Renal pelvis (tissue), 4 donors: ENCODE results near the gene CASKIN2. TPM values are rescaled to one million over a fixed set of nuclear protein-coding genes. Genes with fewer than 3 reads are reported as not detected.
A peak's percentile ranks its signal among the peaks of the same experiment; 100 is the strongest.
"Not testable (repeated sequence)": the region's sequence is repeated elsewhere in the genome, so short reads cannot be mapped to it uniquely, and the experiment has no call there.

Experiments
- DNase-seq: peaks from one replicate; pipeline ENCODE4 v3.0.0-alpha.2; 2013
- polyA plus RNA-seq, 3 donors: library from polyadenylated mRNA; unstranded; fragments of 120-200 nt; gene quantifications; one replicate each; pipeline ENCODE4 v1.2.1, GENCODE V29; 2013; ENCODE audit not compliant: insufficient read length in 3 of 3

CASKIN2 gene
- polyA plus RNA-seq, 3 donors, result 27.8 to 32.8 (median 32.7) TPM

DNA sequence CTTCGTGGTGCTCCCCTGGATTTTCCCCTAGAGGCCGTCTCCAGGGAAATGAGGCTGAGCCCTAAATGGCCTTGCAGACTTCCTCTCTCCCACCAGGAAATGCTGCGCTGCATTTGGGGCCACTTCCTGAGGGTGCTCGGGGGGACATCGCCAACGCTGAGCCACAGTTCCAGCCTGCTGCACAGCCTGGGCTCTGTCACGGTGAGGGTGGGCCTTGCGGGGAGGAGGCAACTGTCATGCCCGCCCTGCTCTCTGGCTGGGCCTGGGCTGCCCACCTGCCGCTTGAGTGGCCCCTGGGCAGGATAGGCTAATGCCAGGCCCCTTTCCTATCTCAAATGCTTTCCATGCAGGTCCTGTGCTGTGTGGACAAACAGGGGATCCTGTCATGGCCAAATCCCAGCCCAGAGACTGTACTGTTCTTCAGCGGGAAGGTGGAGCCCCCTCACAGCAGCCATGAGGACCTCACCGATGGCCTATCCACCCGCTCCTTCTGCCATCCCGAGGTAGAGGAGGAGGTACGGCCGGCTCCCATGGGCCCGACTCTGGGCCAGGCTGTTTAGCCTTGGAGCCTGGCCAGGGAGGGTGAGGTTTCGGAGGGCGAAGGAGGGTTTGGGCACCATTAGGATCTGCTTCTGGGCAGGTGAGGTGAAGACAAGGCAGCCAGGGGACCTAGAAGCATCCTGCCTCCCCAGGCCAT is 24.2 kb downstream of the CASKIN2 start:
- DNase-seq, result no peak

GRCh38 chr17:75490173-75490743 is 25.1 kb downstream of the CASKIN2 start:
- no peak for DNase-seq

- no peak for DNase-seq
These were observed 25.8 kb downstream of the CASKIN2 start for GRCh38 chr17:75489511-75489955.

DNA sequence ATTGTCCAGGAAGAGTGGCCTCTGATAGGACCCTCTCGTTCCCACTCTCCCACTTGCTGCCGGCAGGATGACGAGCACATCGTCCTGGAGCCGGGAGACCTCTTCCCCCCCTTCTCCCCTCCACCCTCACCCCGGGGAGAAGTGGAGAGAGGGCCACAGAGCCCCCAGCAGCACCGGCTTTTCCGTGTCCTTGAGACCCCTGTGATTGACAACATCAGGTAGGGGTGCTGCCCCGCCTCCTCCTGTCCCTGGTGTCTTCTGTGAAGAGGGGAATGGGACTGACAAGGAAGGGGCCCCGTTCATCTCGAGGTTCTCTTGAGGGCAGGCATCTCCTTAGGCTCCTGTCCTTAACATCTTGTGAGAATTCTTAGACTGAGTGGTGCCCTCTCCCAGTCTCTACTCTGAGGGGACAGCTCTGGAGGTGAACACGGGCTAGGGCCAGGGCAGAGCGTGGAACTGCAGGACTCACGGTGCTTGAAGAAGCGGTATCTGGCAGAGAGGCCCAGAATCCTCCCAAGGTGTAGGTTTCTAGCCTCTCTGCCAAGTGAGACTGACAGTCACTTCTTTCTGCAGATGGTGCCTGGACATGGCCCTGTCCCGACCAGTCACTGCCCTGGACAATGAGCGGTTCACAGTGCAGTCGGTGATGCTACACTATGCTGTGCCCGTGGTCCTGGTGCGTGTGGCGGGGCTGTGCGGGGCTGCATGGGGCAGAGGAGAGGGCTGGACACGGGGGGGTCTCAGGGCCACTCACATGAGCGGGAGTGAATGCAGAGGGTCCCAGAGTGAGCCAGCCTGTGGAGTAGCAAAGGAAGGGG is 26.4 kb downstream of the CASKIN2 start:
- DNase-seq, result no peak

DNA sequence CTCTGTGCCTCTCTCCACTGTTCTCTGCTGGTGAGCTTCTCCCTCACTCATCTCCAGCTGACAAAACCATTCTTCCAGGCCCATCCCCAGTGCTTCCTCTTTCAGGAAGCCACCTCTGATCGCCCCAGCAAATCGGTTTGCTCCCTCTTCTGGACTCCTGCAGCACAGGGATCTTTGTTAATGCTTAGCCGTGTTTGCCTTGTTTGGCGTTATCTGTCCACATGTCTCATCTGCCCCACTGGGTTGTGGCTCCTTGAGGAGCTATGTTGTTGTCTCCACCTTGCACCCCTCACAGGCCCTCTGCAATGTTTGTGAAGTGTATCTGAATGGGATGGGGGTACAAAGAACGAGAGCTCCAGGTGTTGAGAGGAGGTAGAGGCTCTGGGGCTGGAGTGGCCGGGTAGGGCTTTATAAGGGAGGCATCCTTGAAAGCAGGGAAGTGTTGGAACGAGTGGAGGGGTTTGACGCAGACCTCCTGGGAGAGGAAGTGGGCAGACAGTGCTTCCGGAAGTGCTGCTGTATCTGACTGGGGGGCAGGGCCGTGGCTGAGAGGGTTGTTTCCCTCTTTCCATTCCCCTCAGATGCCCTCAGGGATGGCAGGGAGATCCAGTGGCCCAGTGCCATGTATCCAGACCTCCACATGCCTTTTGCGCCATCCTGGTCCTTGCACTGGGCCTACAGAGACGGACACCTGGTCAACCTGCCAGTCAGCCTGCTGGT is 27.8 kb downstream of the CASKIN2 start:
- DNase-seq, result no peak

DNA sequence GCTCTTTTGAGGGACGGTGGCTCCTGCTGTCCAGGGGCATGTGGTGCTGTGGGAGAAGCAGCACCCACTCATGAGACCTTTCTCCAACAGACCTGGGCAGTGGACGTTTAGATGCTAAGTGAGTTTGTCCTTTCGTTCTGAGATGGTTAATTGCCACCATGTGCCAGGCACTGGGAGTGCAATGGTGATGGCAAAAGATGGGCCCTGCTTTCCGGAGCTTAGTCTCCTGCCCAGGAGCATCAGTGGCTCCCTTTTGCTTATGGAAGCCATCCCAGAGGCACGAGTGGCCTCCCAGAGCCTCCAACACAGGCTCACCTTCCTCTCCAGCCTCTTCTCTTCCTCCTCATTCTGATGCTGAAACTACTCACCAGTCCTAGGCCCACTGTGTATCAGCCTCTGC is 28.4 kb downstream of the CASKIN2 start:
- no peak for DNase-seq

- DNase-seq, result no peak
These were observed 29.2 kb downstream of the CASKIN2 start for GRCh38 chr17:75486151-75486550.

- DNase-seq, result no peak
These were observed 29.6 kb downstream of the CASKIN2 start for GRCh38 chr17:75485688-75486087.

GRCh38 chr17:75482098-75482942 is 33.0 kb downstream of the CASKIN2 start:
- DNase-seq, result no peak

DNA sequence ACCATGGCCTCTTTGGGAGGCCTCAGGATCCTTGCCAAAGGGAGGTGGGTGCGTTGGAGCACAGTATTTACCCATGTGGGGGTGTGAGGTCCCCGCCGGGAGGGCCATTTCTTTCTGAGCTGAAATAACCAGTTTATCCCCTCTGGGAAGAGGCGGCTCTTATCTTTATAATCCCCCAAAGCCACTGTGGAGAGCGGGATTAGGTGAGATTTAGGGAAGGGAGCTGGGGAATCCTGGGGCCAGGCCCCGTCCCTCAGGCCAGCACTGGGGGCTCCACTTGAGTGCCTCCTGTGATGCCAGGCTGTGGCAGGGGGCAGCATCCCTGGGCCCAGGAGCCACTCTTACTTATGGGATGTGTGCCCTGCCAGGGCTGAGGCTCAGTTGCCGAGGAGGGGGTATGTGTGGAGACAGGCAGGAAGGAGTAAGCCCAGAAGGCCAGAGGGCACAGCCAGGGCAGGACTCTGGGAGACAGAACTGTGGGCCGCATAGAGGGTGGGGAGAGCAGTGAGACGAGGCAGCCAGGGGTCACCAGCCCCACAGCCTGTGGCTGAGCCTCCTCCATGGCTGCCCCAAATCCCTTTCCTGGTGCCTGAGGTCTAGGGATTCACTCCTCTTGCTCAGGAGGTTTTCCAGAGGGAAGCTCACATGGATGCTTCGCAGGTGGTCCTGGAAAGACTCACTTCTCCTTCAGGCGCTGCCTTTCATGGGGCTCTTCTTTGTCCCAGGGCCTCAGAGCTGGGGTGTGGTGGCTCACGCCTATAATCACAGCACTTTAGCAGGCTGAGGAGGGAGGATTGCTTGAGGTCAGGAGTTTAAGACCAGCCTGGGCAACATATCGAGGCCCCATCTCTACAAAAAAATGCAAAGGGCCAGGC is 33.9 kb downstream of the CASKIN2 start:
- DNase-seq, result no peak

DNA sequence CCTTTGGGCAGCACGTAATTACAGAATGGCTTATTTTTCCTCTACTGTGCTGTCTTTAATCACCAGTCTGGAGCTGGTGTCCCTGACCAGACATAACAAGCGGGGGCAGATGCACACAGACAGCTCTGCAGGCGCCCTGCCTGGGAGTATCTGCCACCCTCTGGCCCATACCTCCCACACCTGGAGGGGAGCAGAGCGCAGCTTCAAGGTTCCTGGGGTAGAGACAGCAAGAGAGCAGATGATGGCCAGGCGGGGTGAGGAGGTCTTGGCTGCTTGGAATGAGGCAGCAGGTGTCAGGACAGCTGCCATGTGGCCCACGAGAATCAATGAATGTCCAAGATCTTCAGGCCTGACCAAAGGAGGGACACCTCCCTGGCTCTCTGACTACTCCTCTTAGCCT is 35.1 kb downstream of the CASKIN2 start:
- no peak for DNase-seq

GRCh38 chr17:75478508-75478907 is 36.8 kb downstream of the CASKIN2 start:
- DNase-seq, result peak; percentile 85

GRCh38 chr17:75477490-75477862 is 37.9 kb downstream of the CASKIN2 start:
- not testable (repeated sequence) for DNase-seq

GRCh38 chr17:75476752-75477489 is 38.4 kb downstream of the CASKIN2 start:
- DNase-seq, result no peak

DNA sequence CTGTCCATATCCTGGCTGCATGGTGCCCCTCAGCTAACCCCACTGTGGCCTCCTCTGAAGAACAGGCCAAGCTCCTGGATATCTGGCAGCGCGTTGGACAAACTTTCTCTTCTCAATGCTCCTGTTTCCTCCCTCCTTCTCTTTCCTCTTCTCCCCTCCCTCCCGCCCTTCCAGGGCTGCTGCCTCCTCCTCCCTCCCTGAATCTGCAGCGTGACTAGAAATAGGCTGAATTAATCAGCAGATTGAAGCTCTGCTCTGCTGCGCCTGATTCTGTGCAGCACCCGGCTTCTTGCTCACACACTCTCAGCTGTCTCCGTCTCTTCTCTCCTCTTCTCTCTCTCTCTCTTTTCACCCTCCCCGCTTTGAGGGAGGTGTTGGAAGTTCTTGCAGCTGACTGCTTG is 39.1 kb downstream of the CASKIN2 start:
- peak; percentile 65 for DNase-seq

- DNase-seq, result peak; percentile 59
These were observed 39.5 kb downstream of the CASKIN2 start for GRCh38 chr17:75475851-75476250.

- no peak for DNase-seq
These were observed 40.0 kb downstream of the CASKIN2 start for GRCh38 chr17:75475144-75475835.

GRCh38 chr17:75474736-75475135 is 40.6 kb downstream of the CASKIN2 start:
- DNase-seq, result no peak

DNA sequence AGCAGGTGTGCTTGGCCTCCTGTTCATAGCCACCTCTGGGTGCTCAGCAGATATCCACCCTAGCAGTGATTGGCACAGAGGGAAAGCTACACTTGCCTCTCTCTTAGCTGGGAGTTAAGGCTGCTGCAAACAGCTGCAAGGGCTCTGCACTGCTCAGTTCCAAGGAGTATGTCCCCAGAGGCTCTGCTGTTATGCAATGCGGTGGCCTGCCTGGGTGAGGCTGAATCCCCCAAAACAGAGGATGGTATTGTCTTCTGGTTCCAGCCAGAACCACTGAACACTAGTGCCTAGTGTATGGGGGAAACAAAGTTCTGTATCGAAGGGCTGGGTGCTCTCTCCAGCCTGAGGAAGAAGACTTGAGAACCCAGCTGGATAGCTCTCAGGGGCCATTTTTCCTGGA is 42.1 kb downstream of the CASKIN2 start:
- DNase-seq, result no peak
